GM21825 (cell line): Measurements from ENCODE around the gene APLP2.
"Not testable (repeated sequence)": the region's sequence is repeated elsewhere in the genome, so short reads cannot be mapped to it uniquely, and the experiment has no call there.

ENCODE experiments used
- ATAC-seq: cut with Tn5 transposase; IDR thresholded peaks from one replicate; pipeline ENCODE4 v1.9.1; 2021; ENCODE audit warnings: mild to moderate bottlenecking, moderate library complexity; ENCODE audit not compliant: unreplicated experiment

The APLP2 gene

GRCh38 chr11:130164221-130164570 is 94.5 kb downstream of the APLP2 start:
- ATAC-seq = no peak

GRCh38 chr11:130165601-130166456 is 96.1 kb downstream of the APLP2 start:
- ATAC-seq = no peak

GRCh38 chr11:130166457-130166784 is 96.7 kb downstream of the APLP2 start:
- ATAC-seq = peak; percentile 81

- no peak for ATAC-seq
Observed at GRCh38 chr11:130167146-130167545, 97.5 kb downstream of the APLP2 start.

GRCh38 chr11:130168105-130168504 is 98.4 kb downstream of the APLP2 start:
- ATAC-seq = no peak

GRCh38 chr11:130170345-130170744 is 100.7 kb downstream of the APLP2 start:
- no peak for ATAC-seq

GRCh38 chr11:130171534-130171933 is 101.8 kb downstream of the APLP2 start:
- ATAC-seq = no peak

- not testable (repeated sequence) for ATAC-seq
Observed at GRCh38 chr11:130172001-130172400, 102.3 kb downstream of the APLP2 start.

- no peak for ATAC-seq
Observed at GRCh38 chr11:130174642-130175041, 104.9 kb downstream of the APLP2 start.

GRCh38 chr11:130175898-130176297 is 106.2 kb downstream of the APLP2 start:
- ATAC-seq = no peak

- no peak for ATAC-seq
Observed at GRCh38 chr11:130177782-130178181, 108.1 kb downstream of the APLP2 start.

- ATAC-seq = no peak
Observed at GRCh38 chr11:130178441-130179339, 109.0 kb downstream of the APLP2 start.

- ATAC-seq = no peak
Observed at GRCh38 chr11:130179396-130180306, 110.0 kb downstream of the APLP2 start.

GRCh38 chr11:130180491-130180890 is 110.8 kb downstream of the APLP2 start:
- ATAC-seq = no peak

- no peak for ATAC-seq
Observed at GRCh38 chr11:130180896-130181294, 111.2 kb downstream of the APLP2 start.

GRCh38 chr11:130181295-130182272 is 111.9 kb downstream of the APLP2 start:
- peak; percentile 57 for ATAC-seq

GRCh38 chr11:130183878-130184610 is 114.3 kb downstream of the APLP2 start:
- ATAC-seq = no peak

GRCh38 chr11:130187096-130187495 is 117.4 kb downstream of the APLP2 start:
- no peak for ATAC-seq

GRCh38 chr11:130188047-130188446 is 118.4 kb downstream of the APLP2 start:
- no peak for ATAC-seq
